ENCODE results near the gene SEC14L5.

GRCh38 chr16:4984174-4984990 is 26.3 kb downstream of the SEC14L5 start:
- TF ChIP-seq POLR2A (IDR thresholded peaks at IDR 0.05; ENCODE audit: low read length) (no peak), GATA1 (IDR thresholded peaks at IDR 0.05; ENCODE audit: low read depth, low read length) (no peak)
